HG03108 (cell line): Measurements from ENCODE around the gene KCND3.

ENCODE experiments used
- ATAC-seq: cut with Tn5 transposase; IDR thresholded peaks from one replicate; pipeline ENCODE4 v1.9.1; 2021; ENCODE audit warnings: moderate library complexity; ENCODE audit not compliant: unreplicated experiment

The KCND3 gene

DNA sequence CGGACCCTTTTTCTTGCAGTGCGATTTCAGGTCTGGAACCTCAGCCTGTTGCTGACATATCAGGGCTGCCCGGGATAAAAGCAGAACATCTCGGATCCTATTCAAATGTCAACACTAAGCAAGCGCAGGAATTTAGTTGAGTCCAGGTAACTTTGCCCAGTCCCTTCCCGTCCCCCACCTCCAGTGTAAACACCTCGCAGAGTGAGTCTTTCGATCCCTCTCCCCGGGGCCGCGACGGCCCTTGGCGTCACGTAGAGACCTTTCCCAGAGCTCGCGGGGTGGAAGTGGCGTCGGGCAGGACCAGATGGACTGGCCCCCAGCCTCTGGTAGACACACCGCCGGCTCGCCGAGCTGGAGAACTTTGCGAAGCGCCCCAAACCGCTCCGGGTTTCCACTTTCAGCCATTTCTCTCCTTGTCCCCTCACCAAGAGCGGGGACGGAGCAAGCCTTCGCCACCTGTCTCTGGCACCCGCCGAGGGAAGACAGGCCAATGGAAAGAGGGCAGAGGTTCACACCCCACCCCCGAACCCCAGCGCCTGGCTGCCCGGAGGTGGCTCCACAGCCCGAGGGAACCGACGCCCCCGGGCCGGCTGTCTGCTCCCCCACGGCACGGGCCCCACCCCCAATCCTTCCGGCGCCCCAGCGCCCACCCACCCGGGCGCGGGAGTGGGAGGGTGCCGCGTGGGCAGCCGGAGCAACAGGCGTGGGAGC lies 570 bp downstream of the KCND3 start:
- no peak for ATAC-seq

DNA sequence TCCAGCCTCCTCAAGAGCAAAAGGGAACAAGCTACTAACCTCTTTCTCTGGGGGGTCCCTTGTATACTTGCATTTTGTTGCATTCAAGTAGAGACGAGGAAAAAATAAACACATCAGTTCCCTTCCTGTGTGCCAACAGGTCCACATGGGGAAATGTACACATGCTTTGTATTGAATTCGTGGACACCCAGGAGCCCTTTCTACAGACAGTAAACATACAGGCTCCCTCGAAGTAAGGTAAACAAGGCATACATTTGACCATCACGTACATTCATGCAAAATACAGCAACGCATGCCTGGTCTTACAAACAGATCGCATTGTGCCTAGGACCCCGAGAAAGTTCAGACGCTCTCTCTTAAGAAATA lies 1.1 kb downstream of the KCND3 start:
- no peak for ATAC-seq

DNA sequence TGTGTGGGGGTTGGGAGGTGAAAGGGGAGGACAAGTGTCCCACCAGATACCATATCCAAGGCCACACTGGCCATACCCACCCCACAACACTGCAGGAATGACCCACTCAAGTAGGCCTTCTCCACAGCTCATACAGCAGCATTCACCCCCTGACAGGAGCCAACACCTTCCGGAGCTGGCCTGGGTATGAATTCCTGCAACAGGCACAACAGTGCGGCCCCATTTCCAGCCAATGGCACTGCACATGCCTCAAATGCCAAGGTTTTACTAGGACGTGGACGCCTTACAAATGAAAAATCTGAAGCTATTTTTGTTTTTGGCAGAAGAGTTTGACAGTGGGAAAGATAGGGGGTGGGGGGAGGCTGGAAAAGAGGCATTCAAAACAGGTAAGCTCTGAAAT lies 2.0 kb downstream of the KCND3 start:
- ATAC-seq = no peak

DNA sequence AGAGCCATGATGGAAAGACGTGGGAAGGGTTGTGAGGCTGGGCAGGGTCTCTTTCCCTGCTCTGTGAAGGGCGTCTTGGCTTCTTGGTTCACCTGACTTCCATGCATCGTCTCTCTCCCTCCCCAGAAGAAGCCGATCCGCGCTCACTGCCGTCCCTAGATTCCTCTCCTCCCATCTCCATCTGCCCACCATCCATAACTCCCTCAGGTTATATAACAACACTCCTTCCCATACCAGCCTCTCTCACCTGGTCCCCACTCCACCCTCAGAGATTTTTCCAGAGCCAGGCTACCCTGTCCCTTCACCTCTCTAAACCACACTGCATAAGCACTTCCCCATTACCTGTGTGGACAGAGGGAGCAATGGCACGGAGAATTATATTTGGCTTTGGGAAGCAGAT lies 6.0 kb downstream of the KCND3 start:
- no peak for ATAC-seq

DNA sequence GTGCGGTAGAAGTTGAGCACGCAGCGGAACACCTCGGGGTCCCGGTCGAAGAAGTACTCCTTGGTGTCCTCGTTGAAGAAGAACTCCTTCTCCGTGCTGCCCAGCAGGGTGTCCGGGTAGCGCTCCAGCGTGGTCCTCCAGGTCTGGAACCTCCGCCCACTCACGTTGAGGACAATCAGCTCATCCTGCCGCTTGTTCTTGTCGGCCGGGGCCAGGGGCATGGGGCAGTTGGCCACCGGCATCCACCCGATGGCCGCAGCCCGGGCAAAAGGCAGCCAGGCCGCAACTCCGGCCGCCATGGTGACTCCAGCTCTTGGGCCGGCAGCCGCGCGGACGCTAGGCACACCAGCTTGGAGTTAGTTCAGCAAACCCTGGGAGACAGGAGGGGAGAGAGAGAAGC lies 7.0 kb downstream of the KCND3 start:
- no peak for ATAC-seq

DNA sequence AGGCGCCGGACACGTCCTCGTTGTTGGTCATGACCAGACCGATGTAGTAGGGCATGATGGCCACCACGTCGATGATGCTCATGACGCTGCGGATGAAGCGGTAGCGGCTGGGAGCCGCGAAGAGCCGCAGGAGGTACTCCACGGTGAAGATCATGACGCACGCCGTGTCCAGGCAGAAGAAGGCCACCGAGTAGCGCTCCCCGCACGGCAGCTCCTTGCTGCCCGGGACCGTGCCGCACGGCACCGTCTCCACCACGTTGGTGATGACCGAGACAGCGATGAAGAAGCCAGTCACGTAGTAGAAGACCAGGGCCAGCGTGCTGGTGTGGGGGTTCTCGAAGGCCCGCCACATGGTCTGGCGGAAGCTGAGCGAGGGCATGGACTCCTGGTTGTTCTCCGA lies 7.6 kb downstream of the KCND3 start:
- ATAC-seq = no peak

DNA sequence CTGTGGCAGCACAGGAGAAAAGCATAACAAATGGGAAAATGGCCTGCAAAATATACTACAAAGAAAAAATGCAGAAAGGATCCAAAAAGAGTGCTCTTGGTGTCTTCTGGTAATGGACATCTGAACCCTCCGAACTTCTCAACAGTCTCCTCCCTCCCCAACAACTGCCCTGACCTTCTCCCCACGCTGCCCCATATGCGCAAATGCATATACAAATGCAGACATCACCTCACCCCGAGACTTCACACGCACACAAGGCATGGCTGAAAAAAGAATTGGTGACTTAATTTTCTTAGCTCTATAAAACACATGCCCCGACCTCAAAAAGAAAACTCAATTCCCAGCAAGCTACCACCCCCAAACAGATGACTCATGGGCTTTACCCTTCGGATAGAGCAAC lies 8.4 kb downstream of the KCND3 start:
- ATAC-seq = no peak

DNA sequence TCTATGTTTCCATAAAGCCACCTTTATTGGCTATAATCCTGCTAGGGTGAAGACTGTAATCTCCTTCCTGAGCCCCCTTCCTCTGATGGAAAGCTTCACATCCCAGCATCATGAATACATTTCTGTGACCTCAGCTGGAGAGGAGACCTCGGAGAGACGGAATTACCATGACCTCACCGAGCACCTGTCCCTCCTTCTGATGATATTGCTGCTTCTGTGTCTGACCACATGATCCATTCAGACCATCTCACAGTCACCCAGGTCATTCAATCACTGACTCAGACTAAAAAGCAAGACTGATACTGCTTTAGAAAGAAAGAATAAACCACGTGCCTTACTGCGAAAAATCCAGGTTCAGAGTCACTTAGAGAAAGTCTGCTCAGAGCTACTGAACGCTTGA lies 8.8 kb downstream of the KCND3 start:
- ATAC-seq = no peak

DNA sequence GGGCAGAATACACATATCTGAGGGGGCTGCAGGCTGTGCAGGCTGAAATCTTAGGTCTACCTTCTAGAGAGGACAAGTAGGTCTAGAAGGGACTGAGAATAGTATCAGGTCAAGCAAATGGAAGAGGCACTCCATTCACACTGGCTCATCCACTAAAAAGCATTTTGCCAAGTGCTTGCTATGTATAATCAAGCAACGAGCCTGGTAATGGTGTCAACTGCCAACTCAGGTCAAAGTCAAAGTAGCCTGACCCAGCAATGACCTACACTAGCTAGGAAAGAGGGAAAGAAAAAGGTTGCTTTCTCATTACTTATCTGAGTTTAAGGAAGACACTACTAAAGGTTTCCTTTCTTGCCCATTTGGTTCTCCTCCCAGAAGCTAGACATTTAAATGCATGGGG lies 10.8 kb downstream of the KCND3 start:
- no peak for ATAC-seq

DNA sequence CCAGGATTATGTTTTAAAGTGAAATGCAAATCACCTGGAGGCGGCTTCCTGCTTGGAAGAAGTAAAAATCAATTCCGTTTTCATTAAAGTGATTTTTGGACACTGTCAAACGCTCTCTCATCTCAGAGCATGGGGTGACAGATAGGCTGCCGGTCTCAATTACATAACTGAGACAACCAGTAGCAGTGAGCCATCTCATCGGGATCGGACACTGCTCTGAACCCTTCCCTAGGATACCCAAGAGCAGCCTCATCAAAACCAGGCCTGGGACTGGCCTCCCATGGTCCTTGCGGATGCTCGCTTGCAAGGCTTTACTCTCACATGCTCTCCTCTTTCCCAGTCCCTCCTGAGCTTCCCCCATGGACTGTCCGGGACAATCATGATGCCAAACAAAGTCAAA lies 12.1 kb downstream of the KCND3 start:
- ATAC-seq = no peak

DNA sequence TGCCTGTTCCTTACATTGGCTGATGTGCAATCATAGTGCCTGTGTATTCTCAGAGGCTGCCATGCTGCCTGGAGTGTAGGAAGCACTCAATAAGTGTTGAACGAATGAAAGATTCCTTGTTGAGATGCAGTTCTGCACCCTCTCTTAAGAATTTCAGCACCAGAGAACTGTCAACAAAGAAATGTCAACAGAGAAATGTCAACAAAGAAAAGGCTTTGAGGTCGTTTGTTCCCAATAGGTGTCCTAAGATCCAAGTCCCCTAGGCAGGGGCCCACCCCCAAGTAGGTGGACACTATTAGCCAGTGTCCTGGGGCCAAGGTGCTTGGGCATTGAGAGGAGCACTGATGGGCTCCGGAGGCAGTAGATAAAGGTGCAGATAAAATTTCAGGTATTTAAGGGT lies 12.6 kb downstream of the KCND3 start:
- no peak for ATAC-seq

DNA sequence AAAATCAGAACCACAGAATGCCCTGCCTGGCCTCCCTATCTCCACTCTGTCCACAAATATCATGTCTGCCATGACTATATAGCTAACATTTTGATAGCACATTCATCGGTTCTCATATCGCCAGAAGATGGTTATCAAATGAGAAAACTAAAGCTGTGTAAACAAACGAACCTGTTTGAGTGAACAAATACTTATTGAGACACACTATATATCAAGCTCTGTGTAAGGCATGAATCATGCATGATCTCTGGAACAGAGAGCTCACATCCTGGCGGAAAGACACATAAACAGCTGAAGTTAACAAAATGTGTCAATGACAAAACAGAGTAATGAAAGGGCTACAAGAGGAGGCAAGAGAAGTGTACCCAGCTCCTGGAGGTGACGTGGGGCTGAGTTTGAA lies 13.1 kb downstream of the KCND3 start:
- no peak for ATAC-seq

DNA sequence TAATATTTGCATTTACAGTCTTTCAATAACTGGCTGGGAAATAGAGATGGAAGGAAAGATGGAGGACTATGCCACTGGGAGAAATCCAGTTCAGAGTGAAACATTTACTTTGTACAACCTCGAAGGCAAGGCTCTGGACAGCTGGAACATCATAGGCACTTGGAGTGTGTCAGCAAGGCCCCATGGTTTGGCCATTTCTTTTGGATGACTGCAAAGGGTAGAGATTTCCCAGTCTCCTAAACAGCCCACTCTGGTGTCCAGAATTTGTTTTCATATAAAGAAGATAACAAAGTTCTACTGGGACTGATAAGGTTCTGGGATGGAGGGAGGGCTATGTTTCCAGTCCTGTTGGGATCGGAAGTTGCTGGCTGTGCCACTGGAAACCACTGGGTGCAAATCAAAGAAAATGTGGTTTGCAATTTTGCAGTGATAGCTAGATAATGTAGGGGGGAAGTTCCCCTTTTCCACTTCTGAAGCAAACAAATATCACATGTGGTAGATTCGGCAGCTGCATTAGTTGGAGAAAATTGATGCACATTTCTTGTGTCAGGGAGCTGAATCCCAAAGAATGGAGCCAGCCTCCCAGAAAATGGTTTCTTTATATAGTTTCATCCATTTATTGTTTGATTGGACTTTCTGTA lies 16.2 kb downstream of the KCND3 start:
- no peak for ATAC-seq

DNA sequence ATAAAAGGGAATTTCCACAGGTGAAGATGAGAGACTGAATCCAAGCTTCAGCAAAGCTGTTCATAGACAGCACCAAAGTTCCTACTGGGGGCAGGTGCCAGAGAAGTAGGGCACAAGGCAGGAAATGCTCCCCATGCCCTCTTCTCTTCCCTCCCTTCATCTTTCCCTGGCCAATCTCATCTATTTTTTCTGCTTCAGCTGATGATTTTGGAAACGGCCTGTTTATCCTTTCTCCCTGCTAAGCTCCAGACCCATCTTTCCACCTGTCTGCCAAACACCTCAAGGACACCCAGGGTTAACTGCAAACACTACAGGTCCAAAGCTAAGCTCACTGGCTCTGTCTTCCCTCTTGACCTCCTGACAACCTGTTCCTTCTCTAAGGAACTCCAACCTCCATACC lies 18.1 kb downstream of the KCND3 start:
- ATAC-seq = no peak

DNA sequence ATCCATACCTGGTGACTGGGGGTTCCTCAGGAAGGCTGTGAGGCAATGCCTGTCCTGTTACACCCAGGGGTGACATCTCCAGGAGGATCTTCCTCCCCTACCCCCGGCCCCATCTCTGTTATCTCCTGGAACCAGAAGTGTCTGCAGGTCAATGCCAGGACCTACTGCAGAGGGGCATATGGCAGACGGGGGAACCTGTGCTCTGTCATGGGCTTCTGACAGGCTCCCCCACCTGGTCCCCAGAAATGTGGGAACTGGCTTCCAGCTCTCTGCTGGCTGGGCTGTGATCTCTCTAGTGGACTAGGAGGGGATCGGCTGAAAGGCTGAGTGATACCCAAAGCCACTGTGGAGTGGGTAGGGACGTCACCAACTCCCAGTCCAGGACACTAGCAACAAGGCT lies 21.0 kb downstream of the KCND3 start:
- ATAC-seq = no peak

DNA sequence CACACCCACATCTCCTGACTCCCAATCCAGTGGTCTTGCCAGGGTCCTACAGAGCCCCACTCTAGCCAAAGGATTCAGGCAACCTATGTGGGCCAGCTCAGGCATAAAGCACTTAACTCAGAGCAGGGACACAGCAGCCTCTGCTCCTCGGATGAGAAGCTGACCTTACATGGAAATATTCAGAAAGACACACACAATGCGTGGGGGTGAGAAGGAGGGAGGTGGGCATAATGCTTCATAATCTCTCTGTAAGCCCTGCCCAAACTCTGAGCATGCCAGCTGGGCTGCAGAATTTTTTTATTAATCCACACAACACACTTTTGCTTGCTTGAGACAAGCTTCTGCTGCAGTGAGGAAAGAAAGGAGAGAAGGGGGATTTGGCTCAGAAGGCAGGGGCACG lies 21.6 kb downstream of the KCND3 start:
- ATAC-seq = no peak

DNA sequence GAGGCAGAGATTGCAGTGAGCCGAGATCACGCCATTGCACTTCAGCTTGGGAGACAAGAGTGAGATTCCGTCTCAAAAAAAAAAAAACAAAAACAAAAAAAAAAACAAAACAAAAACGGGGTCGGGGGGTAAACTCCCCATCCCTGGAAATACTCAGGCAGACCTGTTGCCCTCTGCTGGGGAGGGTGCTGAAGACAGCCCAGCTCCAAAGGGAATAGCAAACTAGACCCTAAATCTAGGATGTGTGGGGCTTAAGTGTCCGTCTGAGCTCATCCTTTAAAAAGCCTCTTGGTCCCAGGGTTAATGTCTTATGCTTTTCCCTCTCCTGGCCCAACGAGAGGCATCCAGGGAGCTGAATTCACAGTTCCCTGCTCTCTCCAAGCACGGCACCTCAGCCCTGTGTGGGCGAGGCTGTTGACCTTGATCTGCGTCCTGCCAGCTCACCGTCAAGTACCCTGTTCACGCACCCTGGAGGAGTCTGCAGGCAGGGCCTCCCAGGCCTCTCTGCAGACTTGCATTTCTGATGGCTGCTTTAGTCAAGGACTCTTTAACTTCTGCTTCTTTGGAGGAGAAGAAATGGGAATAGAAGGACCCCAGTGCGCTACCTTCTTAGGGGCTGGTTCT lies 22.3 kb downstream of the KCND3 start:
- ATAC-seq = no peak

DNA sequence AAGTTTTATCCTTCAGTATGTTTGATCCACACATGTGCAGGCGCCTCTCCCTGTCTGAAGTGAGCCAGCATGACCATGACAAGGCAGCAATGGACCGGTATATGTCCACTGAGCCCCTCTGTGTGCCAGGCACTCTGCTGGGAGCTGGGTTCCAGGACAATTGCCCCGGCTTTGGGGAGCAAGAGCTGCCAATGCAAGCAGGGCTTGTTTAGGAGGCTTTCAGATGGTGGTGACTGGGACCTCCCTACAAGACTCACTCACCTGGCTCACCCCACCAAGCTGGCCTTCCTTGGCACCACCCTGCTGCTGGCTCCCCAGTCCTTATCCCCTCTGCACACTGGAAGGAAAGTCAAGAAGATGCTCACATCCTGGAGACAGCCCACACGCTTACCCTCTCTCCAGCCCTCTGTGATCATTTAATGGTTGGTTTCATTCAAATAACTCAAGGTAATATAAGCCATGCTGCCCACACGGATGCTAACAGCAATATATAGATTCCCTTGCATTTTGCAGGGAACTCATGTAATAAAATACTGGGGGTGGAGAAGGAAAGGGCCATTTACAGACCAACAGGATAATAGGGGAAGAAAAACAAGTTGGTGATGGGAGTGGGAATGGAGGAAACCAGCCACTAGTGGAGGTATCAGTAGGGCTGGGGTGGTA lies 23.6 kb downstream of the KCND3 start:
- ATAC-seq = no peak

DNA sequence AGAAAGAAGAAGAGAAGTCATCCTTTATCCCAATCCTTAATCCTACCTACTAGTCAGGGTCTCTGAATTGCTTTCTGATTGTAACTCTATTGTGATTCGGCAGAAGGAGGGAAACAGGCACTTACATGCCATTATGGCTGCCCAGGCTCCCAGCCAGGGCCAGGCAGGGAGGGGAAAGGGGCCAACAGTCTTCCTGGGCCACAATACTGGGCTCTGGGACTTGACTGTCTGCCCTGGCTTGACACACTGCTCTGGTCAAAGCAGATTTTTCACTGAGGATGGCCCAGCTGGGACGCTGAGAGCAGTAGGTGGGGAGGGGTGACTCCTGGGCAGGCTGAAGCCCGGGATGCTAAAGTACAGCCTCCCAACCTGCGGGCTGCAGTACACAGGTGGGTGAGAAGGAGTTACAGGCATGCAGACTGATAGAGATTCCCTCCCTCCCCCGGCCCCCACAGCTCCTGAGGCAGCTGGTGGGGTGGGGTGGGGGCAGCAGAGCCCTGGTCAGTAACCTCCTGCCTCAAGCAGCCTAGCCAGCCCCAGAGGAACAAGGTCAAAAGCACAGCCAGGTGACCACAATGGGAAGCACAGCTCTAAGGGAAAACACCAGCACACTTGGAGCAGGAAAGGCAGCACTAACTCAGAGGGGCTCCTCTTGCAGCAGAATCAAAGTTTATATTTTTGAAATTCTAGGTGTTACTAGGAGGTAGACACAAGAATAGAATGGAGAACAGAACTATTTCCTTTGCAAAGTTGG lies 25.3 kb downstream of the KCND3 start:
- no peak for ATAC-seq

DNA sequence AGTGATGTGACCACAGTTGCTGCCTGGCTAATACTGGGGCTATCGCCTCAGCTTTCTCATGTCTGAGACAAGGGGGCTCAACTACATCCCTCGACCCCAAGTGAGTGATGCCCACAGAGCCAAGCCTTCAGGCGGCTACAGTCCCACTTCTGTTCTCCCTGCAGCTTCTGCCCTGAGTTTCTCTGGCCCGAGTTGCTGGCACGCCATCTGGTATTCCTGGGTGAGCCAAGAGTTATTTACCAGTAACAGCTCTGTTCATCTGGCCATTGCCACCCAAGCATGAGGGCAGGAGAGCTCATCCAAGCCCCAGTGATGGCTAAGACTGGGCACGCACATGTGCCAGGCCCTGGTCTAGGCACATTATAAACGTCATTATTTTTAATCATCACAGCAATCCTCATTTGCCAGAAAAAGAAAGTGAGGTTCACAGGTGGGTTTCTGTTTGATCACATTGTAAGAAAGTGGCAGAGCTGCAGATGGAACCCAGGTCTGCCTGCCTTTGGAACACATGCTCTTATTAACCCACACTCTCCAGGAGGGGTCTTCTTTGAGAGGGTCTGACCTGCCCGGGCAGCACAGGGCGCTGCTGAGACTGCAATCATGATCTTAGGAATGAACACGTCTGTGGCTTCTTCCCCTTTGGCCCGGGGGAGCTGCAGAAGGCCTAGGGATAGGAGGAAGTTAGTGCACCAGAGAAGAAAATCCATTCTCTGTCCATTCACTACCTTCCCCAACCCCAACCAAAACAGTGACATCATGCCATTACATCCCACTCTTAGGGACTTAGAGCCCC lies 27.5 kb downstream of the KCND3 start:
- no peak for ATAC-seq

DNA sequence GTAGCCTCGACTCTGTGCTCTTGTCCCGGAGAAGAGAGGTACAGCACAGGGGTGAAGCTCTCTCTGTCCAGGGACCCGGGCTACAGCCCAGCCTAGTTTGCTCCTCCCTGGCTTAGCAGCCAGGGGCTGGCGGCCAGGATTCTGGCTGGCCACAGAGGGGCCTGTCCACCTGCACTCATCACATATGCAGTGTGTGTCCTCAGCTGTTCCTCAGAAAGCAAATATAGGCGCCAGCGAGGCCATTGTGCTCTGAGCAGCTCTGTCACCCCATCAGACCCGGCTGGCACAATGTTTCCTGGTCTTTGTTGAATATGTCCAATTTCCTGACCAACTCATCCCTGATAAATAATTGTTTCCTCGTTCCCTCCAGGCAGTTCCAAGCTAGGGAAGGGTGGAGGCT lies 28.5 kb downstream of the KCND3 start:
- ATAC-seq = no peak
